HepG2 (cell line): ENCODE results near the gene FRMD5. TPM values are rescaled to one million over a fixed set of nuclear protein-coding genes. Genes with fewer than 3 reads are reported as not detected.

Source experiments
- ATAC-seq: fragments of 200-7000 bp; cut with Tn5 transposase; 3 replicates; pipeline ENCODE4 v1.9.1; 2020; ENCODE audit warnings: mild to moderate bottlenecking, moderate library complexity
- BruUV-seq: library from RNA; stranded (reverse); fragments of 400-500 nt; replicated peaks from 2 replicates; lab custom pipeline; 2021; lab: Mats Ljungman, UMichigan
- CTCF ChIA-PET: fragments of 300-600 bp; formaldehyde crosslinking; extraction: SDS; loops from one replicate; lab custom pipeline; 2021; ENCODE audit warnings: low total read pairs, inconsistent platforms, low intra/inter-chr PET ratio; lab: Yijun Ruan, JAX
- POLR2A ChIA-PET: fragments of 350-600 bp; sonication (Branson Sonifier 250); formaldehyde crosslinking; loops from one replicate; lab custom pipeline; 2020; ENCODE audit warnings: antibody characterized with exemption, inconsistent platforms; lab: Yijun Ruan, JAX
- DNase-seq: peaks from one replicate; pipeline ENCODE4 v3.0.0-alpha.2; 2015; ENCODE audit warnings: low spot score
- FAIRE-seq: peaks from 3 replicates; lab custom pipeline; 2011; peaks lifted over from hg19 to GRCh38; lab: Jason Lieb, UNC
- H2AFZ ChIP-seq: one replicate; pipeline ENCODE4 v1.6.1; 2011; ENCODE audit warnings: low read length, inconsistent platforms
- H3K27ac ChIP-seq: fragments of 300-600 bp; 3 replicates; pipeline ENCODE4 v1.8.0; 2011; ENCODE audit warnings: mixed run types, mild to moderate bottlenecking, mixed read lengths, low read length, inconsistent platforms; ENCODE audit not compliant: insufficient read depth; ENCODE audit errors: extremely low read length
- H3K27me3 ChIP-seq, 2 experiments: fragments of 200-600 bp in 1 of 2; 2 replicates in 1 of 2; 3 replicates in 1 of 2; pipeline versions ENCODE4 v1.6.0 to v1.8.0; 2011; ENCODE audit warnings: low read length in 2 of 2, mild to moderate bottlenecking in 2 of 2, moderate library complexity in 2 of 2, inconsistent platforms in 1 of 2; ENCODE audit not compliant: insufficient read depth in 2 of 2, control insufficient read depth in 1 of 2
- H3K36me3 ChIP-seq, 2 experiments: fragments of 200-600 bp in 1 of 2; replicated peaks in 1 of 2; 2 replicates in 1 of 2; 3 replicates in 1 of 2; pipeline versions ENCODE4 v1.5.1 to v1.8.0; 2011; ENCODE audit warnings: low read length in 2 of 2, inconsistent platforms in 1 of 2; ENCODE audit not compliant: insufficient read depth in 2 of 2, control insufficient read depth in 1 of 2
- H3K4me1 ChIP-seq: 2 replicates; pipeline ENCODE4 v1.5.1; 2012; ENCODE audit warnings: low read length, inconsistent platforms; ENCODE audit not compliant: insufficient read depth
- H3K4me2 ChIP-seq: 2 replicates; pipeline ENCODE4 v1.6.0; 2011; ENCODE audit warnings: low read depth, low read length, inconsistent platforms
- H3K4me3 ChIP-seq, 3 experiments: fragments of 200-600 bp in 1 of 3; sonication (generic), shearing (Covaris generic) in 1 of 3; replicated peaks in 1 of 3; 2 replicates each; pipeline ENCODE4 v1.5.1; 2011 to 2016; ENCODE audit warnings: low read length in 3 of 3, inconsistent platforms in 2 of 3, low read depth in 2 of 3, mild to moderate bottlenecking in 2 of 3, control low read depth in 1 of 3, mixed read lengths in 1 of 3; ENCODE audit not compliant: insufficient read depth in 1 of 3
- H3K79me2 ChIP-seq: one replicate; pipeline ENCODE4 v1.6.1; 2011; ENCODE audit warnings: low read length, inconsistent platforms; ENCODE audit not compliant: insufficient read depth
- H3K9ac ChIP-seq: 2 replicates; pipeline ENCODE4 v1.6.0; 2011; ENCODE audit warnings: mild to moderate bottlenecking, low read depth, low read length, inconsistent platforms; ENCODE audit not compliant: insufficient read depth
- H3K9me3 ChIP-seq: 2 replicates; pipeline ENCODE4 v1.5.1; 2012; ENCODE audit warnings: mild to moderate bottlenecking, low read length
- H4K20me1 ChIP-seq: 2 replicates; pipeline ENCODE4 v1.6.0; 2011; ENCODE audit warnings: inconsistent platforms, mild to moderate bottlenecking, low read length, moderate library complexity; ENCODE audit not compliant: insufficient read depth
- MAFF ChIP-seq: IDR thresholded peaks from 2 replicates; pipeline ENCODE4 v1.6.1; 2011; ENCODE audit warnings: low read depth, low read length, improper control_type of control experiment
- MAFK ChIP-seq, 2 experiments: IDR thresholded peaks in 1 of 2; conservative IDR thresholded peaks in 1 of 2; 2 replicates each; pipeline ENCODE4 v1.6.1; 2011; ENCODE audit warnings: improper control_type of control experiment in 2 of 2, low read length in 2 of 2
- PRPF4 ChIP-seq: fragments of 200-400 bp; formaldehyde crosslinking; IDR thresholded peaks from 2 replicates; pipeline ENCODE4 v1.6.1; 2016; ENCODE audit warnings: low read length, low read depth; ENCODE audit not compliant: poor library complexity, severe bottlenecking
- SMYD3 ChIP-seq: sonication (generic); formaldehyde crosslinking; IDR thresholded peaks from 2 replicates; pipeline ENCODE4 v1.8.1; 2023; ENCODE audit warnings: mild to moderate bottlenecking, missing genetic modification reagents
- SNAI1 ChIP-seq: sonication (generic); formaldehyde crosslinking; IDR thresholded peaks from 2 replicates; pipeline ENCODE4 v1.5.0; 2020; ENCODE audit warnings: mild to moderate bottlenecking, missing genetic modification reagents, borderline replicate concordance
- TAF1 ChIP-seq: sonication (generic); formaldehyde crosslinking; IDR thresholded peaks from 2 replicates; pipeline ENCODE4 v1.4.0; 2020; ENCODE audit warnings: missing genetic modification reagents
- TRIM24 ChIP-seq: sonication (generic); formaldehyde crosslinking; IDR thresholded peaks from 2 replicates; pipeline ENCODE4 v1.8.0; 2022; ENCODE audit warnings: mild to moderate bottlenecking, missing genetic modification reagents
- ZNF20 ChIP-seq: sonication (generic); formaldehyde crosslinking; IDR thresholded peaks from 2 replicates; pipeline ENCODE4 v1.4.0; 2020; ENCODE audit warnings: mild to moderate bottlenecking, moderate library complexity, missing genetic modification reagents
- ZNF446 ChIP-seq: sonication (generic); formaldehyde crosslinking; IDR thresholded peaks from 2 replicates; pipeline ENCODE4 v1.5.0; 2020; ENCODE audit warnings: mild to moderate bottlenecking, missing genetic modification reagents
- ZNF550 ChIP-seq: sonication (generic); formaldehyde crosslinking; IDR thresholded peaks from 2 replicates; pipeline ENCODE4 v1.4.0; 2020; ENCODE audit warnings: mild to moderate bottlenecking, missing genetic modification reagents, borderline replicate concordance
- ZNF556 ChIP-seq: sonication (generic); formaldehyde crosslinking; IDR thresholded peaks from 2 replicates; pipeline ENCODE4 v1.4.0; 2020; ENCODE audit warnings: mild to moderate bottlenecking, missing genetic modification reagents, borderline replicate concordance
- WGBS: methylation state at CpG from one replicate; pipeline ENCODE4 v1.1.6; 2017; ENCODE audit warnings: low lambda C conversion rate; 5-methylcytosine and 5-hydroxymethylcytosine counted together
- in situ Hi-C: cut with HindIII; loops from 2 replicates; pipeline ENCODE4 v1.10.0; 2017; ENCODE audit warnings: low pct_unique_long_range_greater_than_20kb; ENCODE audit not compliant: extremely low pct_ligation_motif_present
- intact Hi-C: fragments of 100-400 bp; cut with micrococcal nuclease; formaldehyde crosslinking; loops from one replicate; pipeline ENCODE4 v1.10.0; 2022; ENCODE audit not compliant: unreplicated experiment
- polyA plus RNA-seq, 8 experiments: library from polyadenylated mRNA; depleted of rRNA in 3 of 8; stranded (reverse) in 7 of 8; unstranded in 1 of 8; fragments of >200 nt; fragmentation: Illumina TruSeq in 4 of 8; extraction: Trizol in 4 of 8; gene quantifications; 2 replicates each; pipeline versions ENCODE4 v1.2.1 to v1.2.3, GENCODE V29; 2011 to 2016; ENCODE audit warnings: low read depth in 4 of 8, missing spikeins in 1 of 8, mixed read lengths in 1 of 8; ENCODE audit not compliant: insufficient read depth in 1 of 8
- total RNA-seq, 5 experiments: library from RNA; depleted of rRNA; stranded (reverse); fragments of >200 nt; fragmentation: Illumina TruSeq; extraction: Trizol; gene quantifications; 2 replicates each; pipeline ENCODE4 v1.2.3, GENCODE V29; 2016; ENCODE audit warnings: low read depth in 1 of 5
- TF ChIP-seq, protein P1 (sequence below): sonication (generic); formaldehyde crosslinking; conservative IDR thresholded peaks from 2 replicates; pipeline ENCODE4 v1.4.0; 2020; ENCODE audit warnings: missing genetic modification reagents
- TF ChIP-seq, protein P2 (sequence below): sonication (generic); formaldehyde crosslinking; IDR thresholded peaks from 2 replicates; pipeline ENCODE4 v1.4.0; 2020; ENCODE audit warnings: mild to moderate bottlenecking, low read depth, missing genetic modification reagents
- TF ChIP-seq, protein P3 (sequence below): sonication (generic); formaldehyde crosslinking; IDR thresholded peaks from 2 replicates; pipeline ENCODE4 v1.4.0; 2020; ENCODE audit warnings: missing genetic modification reagents, mild to moderate bottlenecking, borderline replicate concordance

The FRMD5 gene
- total and polyA plus RNA-seq, 2 of the 13 experiments (the other 11 are each of a cell fraction or from before 2014, with no cell fraction given), result 0.93 to 1.5 TPM

DNA sequence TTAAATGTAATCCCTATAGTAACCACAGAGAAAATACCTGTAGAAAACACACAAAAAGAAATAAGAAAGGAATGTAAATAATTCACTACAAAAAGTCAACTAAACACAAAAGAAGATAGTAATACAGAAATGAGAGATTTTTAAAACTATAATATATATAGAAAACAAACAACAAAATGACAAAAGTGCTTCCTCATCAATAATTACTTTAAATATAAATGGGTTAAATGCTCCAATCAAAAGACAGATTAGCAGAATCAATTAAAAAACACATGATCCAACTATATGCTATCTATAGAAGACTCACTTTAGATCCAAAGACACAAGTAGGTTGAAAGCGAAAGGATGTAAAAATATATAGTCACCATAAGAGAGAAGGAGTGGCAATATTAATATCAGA, 45.8 kb downstream of the FRMD5 start:
- no peak for FAIRE-seq
- TF ChIP-seq ZNF20 (CRISPR knock-in tag) (no peak), MAFF (peak; percentile 53; the same call in 1 of the 2 replicates), ZNF446 (CRISPR knock-in tag) (no peak), MAFK (conservative IDR thresholded peaks at IDR 0.05 in 1 of 2, IDR thresholded peaks at IDR 0.05 in 1 of 2; ENCODE audit: low read length in 2 of 2) (peak; percentile 53 to 65; a peak in 3 of 4 replicates)
- no peak overlapping the region for H2AFZ ChIP-seq
- H3K9me3 ChIP-seq, result no peaks in the 10 kb centered on the region
- no TSS peak for BruUV-seq
- no peak for DNase-seq
- WGBS, result 50% methylated on average over 1 of the region's 1 CpG
- CTCF ChIA-PET, result no interaction called here
- intact Hi-C loops (no loop called here), in situ Hi-C loops (no loop called here)
- no peak overlapping the region for H3K4me2 ChIP-seq
- no peak overlapping the region for H3K27ac ChIP-seq
- H4K20me1 ChIP-seq, result no peaks in the 10 kb centered on the region
- ATAC-seq, result no peak
- H3K79me2 ChIP-seq, result no peaks in the 10 kb centered on the region
- no peak overlapping the region for H3K9ac ChIP-seq
- no peaks in the 10 kb centered on the region for H3K36me3 ChIP-seq
- no peaks in the 10 kb centered on the region; a peak in 1 of 5 replicates for H3K27me3 ChIP-seq
- H3K4me3 ChIP-seq, result no peak overlapping the region
- POLR2A ChIA-PET, result no interaction called here
- H3K4me1 ChIP-seq, result no peaks in the 10 kb centered on the region

DNA sequence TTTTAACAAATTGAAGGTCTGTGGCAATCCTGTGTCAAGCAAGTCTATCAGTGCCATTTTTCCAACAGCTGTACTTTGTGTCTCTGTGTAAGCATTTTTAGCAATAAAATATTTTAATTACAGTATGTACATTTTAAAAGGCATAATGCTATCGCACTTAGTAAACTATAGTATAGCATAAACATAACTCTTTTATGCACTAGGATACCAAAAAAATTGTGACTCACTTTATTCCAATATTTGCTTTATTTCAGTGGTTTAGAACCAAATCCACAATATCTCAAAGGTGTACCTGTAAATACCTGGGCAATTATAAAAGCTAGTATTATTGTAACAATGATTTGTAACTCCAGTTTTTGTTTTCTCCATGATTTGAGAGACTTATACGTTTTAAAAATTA, 46.5 kb downstream of the FRMD5 start:
- in situ Hi-C loops, result no loop called here

More for the DNA sequence above, 46.5 kb downstream of the FRMD5 start:
- Histone ChIP-seq H3K9ac (no peak overlapping the region), H3K79me2 (no peaks in the 10 kb centered on the region), H3K9me3 (no peaks in the 10 kb centered on the region), H3K4me1 (no peaks in the 10 kb centered on the region), H3K27ac (no peak overlapping the region), H3K27me3 (no peaks in the 10 kb centered on the region; a peak in 1 of 5 replicates), H2AFZ (no peak overlapping the region), H4K20me1 (no peaks in the 10 kb centered on the region), H3K4me2 (no peak overlapping the region), H3K4me3 (no peak overlapping the region), H3K36me3 (no peaks in the 10 kb centered on the region)
- ChIA-PET POLR2A (no interaction called here), CTCF (no interaction called here)
- WGBS, result 5% methylated on average over 2 of the region's 2 CpGs
- TF ChIP-seq SMYD3 (CRISPR knock-in tag) (no peak), ZNF446 (CRISPR knock-in tag) (no peak), ZNF556 (CRISPR knock-in tag) (no peak), ZNF550 (CRISPR knock-in tag) (no peak), PRPF4 (no peak), SNAI1 (CRISPR knock-in tag) (no peak), TRIM24 (CRISPR knock-in tag) (no peak), TAF1 (CRISPR knock-in tag) (no peak)
- TF ChIP-seq, protein P1, sequence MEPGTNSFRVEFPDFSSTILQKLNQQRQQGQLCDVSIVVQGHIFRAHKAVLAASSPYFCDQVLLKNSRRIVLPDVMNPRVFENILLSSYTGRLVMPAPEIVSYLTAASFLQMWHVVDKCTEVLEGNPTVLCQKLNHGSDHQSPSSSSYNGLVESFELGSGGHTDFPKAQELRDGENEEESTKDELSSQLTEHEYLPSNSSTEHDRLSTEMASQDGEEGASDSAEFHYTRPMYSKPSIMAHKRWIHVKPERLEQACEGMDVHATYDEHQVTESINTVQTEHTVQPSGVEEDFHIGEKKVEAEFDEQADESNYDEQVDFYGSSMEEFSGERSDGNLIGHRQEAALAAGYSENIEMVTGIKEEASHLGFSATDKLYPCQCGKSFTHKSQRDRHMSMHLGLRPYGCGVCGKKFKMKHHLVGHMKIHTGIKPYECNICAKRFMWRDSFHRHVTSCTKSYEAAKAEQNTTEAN, result no peak
- TF ChIP-seq, protein P2, sequence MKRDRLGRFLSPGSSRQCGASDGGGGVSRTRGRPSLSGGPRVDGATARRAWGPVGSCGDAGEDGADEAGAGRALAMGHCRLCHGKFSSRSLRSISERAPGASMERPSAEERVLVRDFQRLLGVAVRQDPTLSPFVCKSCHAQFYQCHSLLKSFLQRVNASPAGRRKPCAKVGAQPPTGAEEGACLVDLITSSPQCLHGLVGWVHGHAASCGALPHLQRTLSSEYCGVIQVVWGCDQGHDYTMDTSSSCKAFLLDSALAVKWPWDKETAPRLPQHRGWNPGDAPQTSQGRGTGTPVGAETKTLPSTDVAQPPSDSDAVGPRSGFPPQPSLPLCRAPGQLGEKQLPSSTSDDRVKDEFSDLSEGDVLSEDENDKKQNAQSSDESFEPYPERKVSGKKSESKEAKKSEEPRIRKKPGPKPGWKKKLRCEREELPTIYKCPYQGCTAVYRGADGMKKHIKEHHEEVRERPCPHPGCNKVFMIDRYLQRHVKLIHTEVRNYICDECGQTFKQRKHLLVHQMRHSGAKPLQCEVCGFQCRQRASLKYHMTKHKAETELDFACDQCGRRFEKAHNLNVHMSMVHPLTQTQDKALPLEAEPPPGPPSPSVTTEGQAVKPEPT (CRISPR knock-in tag), result no peak
- TF ChIP-seq, protein P3, sequence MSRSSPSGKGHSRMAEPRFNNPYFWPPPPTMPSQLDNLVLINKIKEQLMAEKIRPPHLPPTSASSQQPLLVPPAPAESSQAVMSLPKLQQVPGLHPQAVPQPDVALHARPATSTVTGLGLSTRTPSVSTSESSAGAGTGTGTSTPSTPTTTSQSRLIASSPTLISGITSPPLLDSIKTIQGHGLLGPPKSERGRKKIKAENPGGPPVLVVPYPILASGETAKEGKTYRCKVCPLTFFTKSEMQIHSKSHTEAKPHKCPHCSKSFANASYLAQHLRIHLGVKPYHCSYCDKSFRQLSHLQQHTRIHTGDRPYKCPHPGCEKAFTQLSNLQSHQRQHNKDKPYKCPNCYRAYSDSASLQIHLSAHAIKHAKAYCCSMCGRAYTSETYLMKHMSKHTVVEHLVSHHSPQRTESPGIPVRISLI (CRISPR knock-in tag), result no peak
- intact Hi-C loops, result no loop called here
- no peak for FAIRE-seq
- no TSS peak for BruUV-seq
- no peak for DNase-seq
- no peak for ATAC-seq
